Keratinocyte (primary cell): Measurements from ENCODE around the gene NTF4. TPM values are rescaled to one million over a fixed set of nuclear protein-coding genes. Genes with fewer than 3 reads are reported as not detected.
A peak's percentile ranks its signal among the peaks of the same experiment; 100 is the strongest.

Experiments
- DNase-seq: peaks from one replicate; pipeline ENCODE4 v3.0.0-alpha.2; 2011; ENCODE audit warnings: low read depth, missing footprints, low spot score
- FAIRE-seq: peaks from 2 replicates; lab custom pipeline; 2011; peaks lifted over from hg19 to GRCh38; lab: Jason Lieb, UNC
- H2AFZ ChIP-seq: 2 replicates; pipeline ENCODE4 v1.6.0; 2012; ENCODE audit warnings: low read length, control low read depth, inconsistent platforms; ENCODE audit not compliant: control insufficient read depth
- H3K27ac ChIP-seq: 2 replicates; pipeline ENCODE4 v1.5.1; 2011; ENCODE audit warnings: low read length; ENCODE audit not compliant: control insufficient read depth, insufficient read depth
- H3K27me3 ChIP-seq: 3 replicates; pipeline ENCODE4 v1.6.0; 2011; ENCODE audit warnings: low read length; ENCODE audit not compliant: control insufficient read depth, insufficient read depth; ENCODE audit errors: extremely low read depth
- H3K36me3 ChIP-seq, 2 experiments: 2 replicates in 1 of 2; 3 replicates in 1 of 2; pipeline ENCODE4 v1.5.1; 2011; ENCODE audit warnings: low read length in 2 of 2, mild to moderate bottlenecking in 1 of 2; ENCODE audit not compliant: control insufficient read depth in 2 of 2, insufficient read depth in 2 of 2; ENCODE audit errors: extremely low read depth in 1 of 2
- H3K4me1 ChIP-seq: 3 replicates; pipeline ENCODE4 v1.5.1; 2011; ENCODE audit warnings: low read length; ENCODE audit not compliant: control insufficient read depth, insufficient read depth; ENCODE audit errors: extremely low read depth
- H3K4me2 ChIP-seq: 3 replicates; pipeline ENCODE4 v1.6.0; 2011; ENCODE audit warnings: low read depth, low read length; ENCODE audit not compliant: control insufficient read depth, insufficient read depth; ENCODE audit errors: extremely low read depth
- H3K4me3 ChIP-seq, 3 experiments: fragments of 200-600 bp in 1 of 3; sonication (generic) in 1 of 3; 2 replicates in 2 of 3; 3 replicates in 1 of 3; pipeline ENCODE4 v1.5.1; 2011 to 2016; ENCODE audit warnings: low read length in 3 of 3, mild to moderate bottlenecking in 3 of 3, control low read depth in 2 of 3, inconsistent platforms in 1 of 3, low read depth in 1 of 3, mixed read lengths in 1 of 3, mixed run types in 1 of 3, moderate library complexity in 1 of 3; ENCODE audit not compliant: control insufficient read depth in 2 of 3, insufficient read depth in 2 of 3; ENCODE audit errors: extremely low read depth in 1 of 3
- H3K79me2 ChIP-seq: 2 replicates; pipeline ENCODE4 v1.6.0; 2012; ENCODE audit warnings: low read length; ENCODE audit not compliant: control insufficient read depth, insufficient read depth
- H3K9ac ChIP-seq: 3 replicates; pipeline ENCODE4 v1.6.0; 2011; ENCODE audit warnings: low read length; ENCODE audit not compliant: control insufficient read depth, insufficient read depth; ENCODE audit errors: extremely low read depth
- H3K9me1 ChIP-seq: 3 replicates; pipeline ENCODE4 v1.6.0; 2011; ENCODE audit warnings: low read length; ENCODE audit not compliant: control insufficient read depth, insufficient read depth; ENCODE audit errors: extremely low read depth
- H3K9me3 ChIP-seq: 2 replicates; pipeline ENCODE4 v1.5.1; 2012; ENCODE audit warnings: low read depth, low read length; ENCODE audit not compliant: control insufficient read depth
- H4K20me1 ChIP-seq: 3 replicates; pipeline ENCODE4 v1.6.0; 2011; ENCODE audit warnings: low read length; ENCODE audit not compliant: control insufficient read depth, insufficient read depth; ENCODE audit errors: extremely low read depth
- CTCF ChIP-seq, 3 experiments: IDR thresholded peaks in 1 of 3; conservative IDR thresholded peaks in 1 of 3; optimal IDR thresholded peaks in 1 of 3; 2 replicates in 2 of 3; 3 replicates in 1 of 3; pipeline versions ENCODE3 to v1.5.1; 2011; ENCODE audit warnings: low read length in 3 of 3, mild to moderate bottlenecking in 3 of 3, moderate library complexity in 2 of 3, control low read depth in 1 of 3, inconsistent platforms in 1 of 3; ENCODE audit not compliant: insufficient read depth in 2 of 3; ENCODE audit errors: extremely low read depth in 1 of 3
- EZH2 ChIP-seq: IDR thresholded peaks from one replicate; pipeline ENCODE4 v1.6.1; 2012; ENCODE audit warnings: inconsistent platforms, mild to moderate bottlenecking, low read length, moderate library complexity
- dilution Hi-C: fragments of 300-500 bp; cut with MboI; formaldehyde crosslinking; loops from one replicate; pipeline ENCODE4 v1.7.0; 2020; ENCODE audit warnings: low sequenced_read_pairs; ENCODE audit not compliant: extremely low pct_ligation_motif_present
- polyA minus RNA-seq, 3 experiments: library from RNA; depleted of rRNA, polyadenylated mRNA; stranded (reverse); fragments of >200 nt; gene quantifications; 1 replicate in 1 of 3; 2 replicates in 1 of 3; 3 replicates in 1 of 3; pipeline ENCODE4 v1.2.3, GENCODE V29; 2011
- polyA plus RNA-seq, 5 experiments: library from polyadenylated mRNA; depleted of rRNA in 3 of 5; stranded (reverse) in 3 of 5; stranded (forward) in 1 of 5; unstranded in 1 of 5; fragments of >200 nt; gene quantifications; 1 replicate in 1 of 5; 2 replicates in 3 of 5; 3 replicates in 1 of 5; pipeline versions ENCODE4 v1.2.1 to v1.2.3, GENCODE V29; 2011 to 2012; ENCODE audit warnings: missing spikeins in 2 of 5, low read depth in 1 of 5, low replicate concordance in 1 of 5

Gene NTF4
- polyA plus RNA-seq (5.5 to 14.4 TPM (median 8.3 TPM) in 3 replicates), polyA minus RNA-seq (1.5 to 3.2 TPM (median 2.5 TPM) in 3 replicates)
- polyA plus RNA-seq (2011; ENCODE audit: low read depth): 3.4 TPM
- polyA plus RNA-seq (2011; cell fraction: cytosol; rRNA removed): 3.0 and 7.6 TPM in 2 replicates
- 30.4 and 35.8 TPM in 2 replicates for polyA plus RNA-seq (2011; cell fraction: nucleus; rRNA removed)
- polyA plus RNA-seq (2012; ENCODE audit: low replicate concordance): 9.6 and 11.8 TPM in 2 replicates
- not detected for polyA minus RNA-seq (2011; cell fraction: cytosol; rRNA and poly(A)+ RNA removed)
- 2.0 and 6.3 TPM in 2 replicates for polyA minus RNA-seq (2011; cell fraction: nucleus; rRNA and poly(A)+ RNA removed)

DNA sequence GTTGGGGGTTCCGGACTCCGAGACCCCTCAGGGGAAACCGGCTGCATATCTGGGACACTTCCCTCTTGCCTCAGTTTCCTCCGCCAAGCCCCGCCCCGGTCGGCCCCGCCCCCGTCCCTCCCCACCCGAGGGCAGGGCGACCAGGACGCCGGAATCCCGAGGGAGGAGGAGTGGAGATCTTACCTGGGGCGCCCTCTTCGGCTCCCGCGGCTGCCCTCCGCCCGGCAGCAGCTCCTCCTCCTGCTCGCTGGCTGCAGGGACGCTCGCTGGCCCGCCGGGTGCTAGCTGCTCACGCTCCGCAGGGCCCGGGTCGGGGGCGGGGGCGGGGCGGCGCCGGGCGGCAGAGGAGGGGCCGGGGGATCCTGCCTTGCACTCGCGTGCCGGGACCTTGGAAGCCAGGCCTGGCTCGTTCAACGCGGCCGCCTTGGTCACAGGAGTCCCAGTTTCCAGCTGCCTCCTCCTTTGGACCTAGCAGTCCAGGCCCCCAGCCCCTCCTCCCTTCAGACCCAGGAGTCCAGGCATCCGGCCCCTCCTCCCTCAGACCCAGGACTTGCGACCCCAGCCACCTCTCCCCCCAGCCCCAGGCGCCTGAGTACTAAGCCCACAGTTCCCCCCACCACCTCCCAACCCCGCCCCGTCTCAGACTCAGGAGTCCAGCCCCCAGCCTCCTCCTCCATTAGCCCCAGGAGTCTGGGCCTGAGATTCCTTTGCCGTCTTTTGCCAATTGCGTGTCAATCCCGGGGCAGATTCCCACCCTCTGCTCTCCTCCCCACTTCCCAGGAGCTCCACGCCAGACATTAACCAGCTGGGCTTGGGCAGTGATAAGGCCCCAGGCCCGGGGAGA, at the start of gene NTF4:
Gene NTF4 (minus strand): TSS at position 51 of the 844 bp plus-strand sequence. CDS start 2,821 bp downstream, outside the sequence.
- TF ChIP-seq EZH2 (no peak), CTCF (optimal IDR thresholded peaks at IDR 0.05 in 1 of 3, IDR thresholded peaks at IDR 0.05 in 1 of 3, conservative IDR thresholded peaks at IDR 0.05 in 1 of 3; ENCODE audit: extremely low read depth in 1 of 3, insufficient read depth in 2 of 3, low read length in 3 of 3) (peak in 2 of 3 experiments; percentile 7 to 54)
- FAIRE-seq (no peak), DNase-seq (no peak)
- Histone ChIP-seq H3K4me1 (peaks cover 12% of the 10 kb centered on the region), H3K27me3 (peaks cover 19% of the 10 kb centered on the region), H3K27ac (peak within 1 kb of the TSS; percentile 80), H2AFZ (no peak within 1 kb of the TSS), H3K9me3 (no peaks in the 10 kb centered on the region), H3K4me2 (peak within 1 kb of the TSS; percentile 84), H3K4me3 (peak within 1 kb of the TSS; percentile 56 to 85 (median 71)), H3K9me1 (peaks cover 2% of the 10 kb centered on the region), H4K20me1 (no peaks in the 10 kb centered on the region), H3K36me3 (peaks cover 3 to 4% of the 10 kb centered on the region in 2 experiments), H3K79me2 (no peaks in the 10 kb centered on the region), H3K9ac (peak within 1 kb of the TSS; percentile 70)
- dilution Hi-C loops: no loop called here

DNA sequence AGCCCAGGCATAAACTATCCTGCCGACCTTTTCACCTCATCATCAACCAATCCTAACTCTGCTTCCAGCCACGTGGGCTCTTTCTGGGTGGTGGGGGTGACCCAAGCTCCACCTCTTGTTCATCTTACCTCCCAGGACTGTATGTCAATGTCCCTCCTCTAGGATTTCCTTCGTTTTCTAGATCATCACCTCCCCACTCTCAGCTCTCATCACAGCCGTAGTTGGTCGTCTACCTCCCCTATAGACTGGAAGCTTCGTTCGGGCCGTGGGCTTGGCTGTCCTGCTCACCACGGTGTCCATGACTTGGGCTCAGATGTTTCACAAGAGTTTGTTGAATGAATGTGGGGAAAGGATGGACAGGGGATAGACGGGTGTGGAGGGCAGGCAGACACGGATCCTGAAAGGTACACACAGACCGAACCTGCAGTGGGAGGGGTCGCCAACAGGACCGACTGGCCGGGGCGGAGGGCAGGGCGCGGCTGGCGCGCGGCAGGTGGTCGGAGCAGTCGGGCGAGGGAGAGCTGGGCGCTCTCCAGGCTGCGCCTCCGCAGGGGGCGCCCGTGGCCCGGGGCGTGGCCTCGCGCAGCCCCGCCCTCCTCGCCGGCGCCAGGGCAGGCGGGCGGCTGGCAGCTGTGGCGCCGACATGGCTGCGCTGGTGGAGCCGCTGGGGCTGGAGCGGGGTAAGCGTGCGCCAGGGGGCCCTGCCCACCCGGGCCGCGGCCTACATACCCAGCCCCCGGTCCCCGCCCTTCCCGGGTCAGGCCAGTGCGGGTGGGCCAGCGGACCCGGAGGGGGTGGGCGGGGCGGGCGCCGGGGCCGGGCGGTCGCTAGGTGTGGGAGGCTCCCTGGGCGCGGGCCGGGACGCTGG, 49.4 kb upstream of the NTF4 start, which contains the start of gene LIN7B:
Gene LIN7B (plus strand): TSS at position 609 of the 868 bp plus-strand sequence. CDS start 35 bp downstream, at position 644.
- Histone ChIP-seq H3K4me2 (peak within 1 kb of the TSS; percentile 95), H2AFZ (peak within 1 kb of the TSS; percentile 66), H3K9me3 (no peaks in the 10 kb centered on the region), H3K79me2 (no peaks in the 10 kb centered on the region), H3K36me3 (peaks cover 4% of the 10 kb centered on the region in 2 experiments), H3K27me3 (no peaks in the 10 kb centered on the region), H3K27ac (no peak within 1 kb of the TSS), H3K9ac (peak within 1 kb of the TSS; percentile 60), H3K9me1 (no peaks in the 10 kb centered on the region), H3K4me1 (peaks cover 14% of the 10 kb centered on the region), H4K20me1 (no peaks in the 10 kb centered on the region), H3K4me3 (peak within 1 kb of the TSS; percentile 64 to 73 (median 70))
- dilution Hi-C loops: no loop called here
- FAIRE-seq: no peak
- TF ChIP-seq CTCF (optimal IDR thresholded peaks at IDR 0.05 in 1 of 3, IDR thresholded peaks at IDR 0.05 in 1 of 3, conservative IDR thresholded peaks at IDR 0.05 in 1 of 3; ENCODE audit: extremely low read depth in 1 of 3, insufficient read depth in 2 of 3, low read length in 3 of 3): peak; percentile 37 to 71 (median 44)
- TF ChIP-seq EZH2: no peak
- no peak for DNase-seq
